ENCODE data around the gene TSC22D1. TPM values are rescaled to one million over a fixed set of nuclear protein-coding genes. Genes with fewer than 3 reads are reported as not detected.

TSC22D1 gene
- total RNA-seq (2021): 72.5 to 88.8 TPM (median 82.2 TPM) in 3 replicates
- Bru-seq, nascent RNA: percentile 91 among the genes with signal in this experiment
- long read RNA-seq, experiment 1, full-length matches to known transcripts: 305 of 369 reads
- long read RNA-seq, experiment 1, partial matches to known transcripts: 3 of 369 reads
- long read RNA-seq, experiment 1, other reads (novel, unspliced or antisense): 61 of 369 reads
- long read RNA-seq, experiment 2, full-length matches to known transcripts: 68 of 98 reads
- long read RNA-seq, experiment 2, partial matches to known transcripts: 1 of 98 reads
- long read RNA-seq, experiment 2, other reads (novel, unspliced or antisense): 29 of 98 reads
- long read RNA-seq, experiment 3, transcript TSC22D1-213 (3 exons, 2,872 nt): minor isoform, 5 of 73 reads
- long read RNA-seq, experiment 3, transcript TSC22D1-201 (3 exons, 3,135 nt): major isoform, 68 of 73 reads
- long read RNA-seq, experiment 3, partial matches to known transcripts: 0 of 73 reads
- long read RNA-seq, experiment 3, other reads (novel, unspliced or antisense): 0 of 73 reads

DNA sequence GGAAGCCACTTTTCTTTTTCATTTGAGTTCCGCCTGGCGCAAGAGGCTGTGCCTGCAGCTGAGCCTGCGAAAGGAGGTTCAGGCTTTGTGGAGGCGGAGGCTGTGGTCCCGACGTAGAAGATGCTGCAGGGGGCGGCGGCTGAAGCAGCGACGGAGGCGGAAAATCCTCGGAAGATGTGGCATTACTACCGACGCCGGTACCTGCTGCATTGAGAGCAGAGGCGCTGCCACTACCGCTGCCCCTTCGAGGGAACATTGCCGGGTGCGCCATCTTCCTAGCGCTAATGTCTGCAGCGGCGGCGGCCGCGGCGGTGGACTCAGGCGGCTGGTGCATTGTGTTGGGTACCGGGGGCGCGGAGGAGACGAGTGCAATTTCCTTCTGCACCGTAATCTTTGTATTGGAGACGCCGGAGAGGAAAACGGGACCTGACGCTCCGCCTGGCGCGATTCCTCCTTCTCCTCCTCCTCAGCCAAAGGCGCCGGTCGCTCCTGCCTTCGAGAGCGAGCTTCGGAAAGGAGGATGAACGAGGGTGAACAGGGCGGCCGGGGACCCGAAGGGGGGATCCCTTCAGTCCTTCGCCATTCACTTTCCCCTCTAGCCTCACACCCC lies at the start of gene TSC22D1:
Gene TSC22D1 (minus strand): TSS at position 590 of the 610 bp plus-strand sequence. CDS start 256 bp downstream, at position 334.
- Mint-ChIP-seq H3K4me3 (peak within 1 kb of the TSS; percentile 92), H3K36me3 (peaks cover 25% of the 10 kb centered on the region), H3K27ac (peak within 1 kb of the TSS; percentile 58), H3K27me3 (ENCODE audit: low read depth) (no peaks in the 10 kb centered on the region), H3K4me1 (peaks cover 58% of the 10 kb centered on the region), H3K9me3 (no peaks in the 10 kb centered on the region)
- ChIA-PET CTCF (interaction anchor here (0.7 to 0.9 kb wide), 3 partner anchors 9 to 92 kb away, joined by 3 to 4 read pairs (median 3); no protein-coding TSS in a partner anchor), POLR2A (interaction anchor here (0.8 to 1.1 kb wide), 2 partner anchors 139 to 141 kb away, joined by 3 to 6 read pairs; no protein-coding TSS in a partner anchor)
- DNase-seq (ENCODE audit: low spot score) (peak; percentile 52), ATAC-seq (no peak)
- TF ChIP-seq NFE2L1 (CRISPR knock-in tag; IDR thresholded peaks at IDR 0.05) (no peak), JUN (CRISPR knock-in tag; IDR thresholded peaks at IDR 0.05) (no peak), RELA (CRISPR knock-in tag; IDR thresholded peaks at IDR 0.05; ENCODE audit: borderline replicate concordance) (no peak), NR1H2 (CRISPR knock-in tag; IDR thresholded peaks at IDR 0.05) (no peak), KAT7 (CRISPR knock-in tag; IDR thresholded peaks at IDR 0.05; ENCODE audit: borderline replicate concordance) (no peak), TCF7 (CRISPR knock-in tag; IDR thresholded peaks at IDR 0.05; ENCODE audit: low read depth) (no peak), SP1 (CRISPR knock-in tag; conservative IDR thresholded peaks at IDR 0.05) (peak; percentile 46; the same call in 1 of the 2 replicates), ZNF121 (CRISPR knock-in tag; IDR thresholded peaks at IDR 0.05) (no peak), MYBL2 (CRISPR knock-in tag; IDR thresholded peaks at IDR 0.05) (no peak), EMX1 (CRISPR knock-in tag; IDR thresholded peaks at IDR 0.05) (no peak), ELF4 (CRISPR knock-in tag; IDR thresholded peaks at IDR 0.05; ENCODE audit: low read depth) (no peak)
- TF ChIP-seq, protein P1, sequence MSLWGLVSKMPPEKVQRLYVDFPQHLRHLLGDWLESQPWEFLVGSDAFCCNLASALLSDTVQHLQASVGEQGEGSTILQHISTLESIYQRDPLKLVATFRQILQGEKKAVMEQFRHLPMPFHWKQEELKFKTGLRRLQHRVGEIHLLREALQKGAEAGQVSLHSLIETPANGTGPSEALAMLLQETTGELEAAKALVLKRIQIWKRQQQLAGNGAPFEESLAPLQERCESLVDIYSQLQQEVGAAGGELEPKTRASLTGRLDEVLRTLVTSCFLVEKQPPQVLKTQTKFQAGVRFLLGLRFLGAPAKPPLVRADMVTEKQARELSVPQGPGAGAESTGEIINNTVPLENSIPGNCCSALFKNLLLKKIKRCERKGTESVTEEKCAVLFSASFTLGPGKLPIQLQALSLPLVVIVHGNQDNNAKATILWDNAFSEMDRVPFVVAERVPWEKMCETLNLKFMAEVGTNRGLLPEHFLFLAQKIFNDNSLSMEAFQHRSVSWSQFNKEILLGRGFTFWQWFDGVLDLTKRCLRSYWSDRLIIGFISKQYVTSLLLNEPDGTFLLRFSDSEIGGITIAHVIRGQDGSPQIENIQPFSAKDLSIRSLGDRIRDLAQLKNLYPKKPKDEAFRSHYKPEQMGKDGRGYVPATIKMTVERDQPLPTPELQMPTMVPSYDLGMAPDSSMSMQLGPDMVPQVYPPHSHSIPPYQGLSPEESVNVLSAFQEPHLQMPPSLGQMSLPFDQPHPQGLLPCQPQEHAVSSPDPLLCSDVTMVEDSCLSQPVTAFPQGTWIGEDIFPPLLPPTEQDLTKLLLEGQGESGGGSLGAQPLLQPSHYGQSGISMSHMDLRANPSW (CRISPR knock-in tag; conservative IDR thresholded peaks at IDR 0.05; ENCODE audit: low read depth): no peak
- TF ChIP-seq, protein P2, sequence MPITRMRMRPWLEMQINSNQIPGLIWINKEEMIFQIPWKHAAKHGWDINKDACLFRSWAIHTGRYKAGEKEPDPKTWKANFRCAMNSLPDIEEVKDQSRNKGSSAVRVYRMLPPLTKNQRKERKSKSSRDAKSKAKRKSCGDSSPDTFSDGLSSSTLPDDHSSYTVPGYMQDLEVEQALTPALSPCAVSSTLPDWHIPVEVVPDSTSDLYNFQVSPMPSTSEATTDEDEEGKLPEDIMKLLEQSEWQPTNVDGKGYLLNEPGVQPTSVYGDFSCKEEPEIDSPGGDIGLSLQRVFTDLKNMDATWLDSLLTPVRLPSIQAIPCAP (CRISPR knock-in tag; IDR thresholded peaks at IDR 0.05): 0 out of 2 replicates have a peak, but pooled peaks have one; percentile 28
- TF ChIP-seq, protein P3, sequence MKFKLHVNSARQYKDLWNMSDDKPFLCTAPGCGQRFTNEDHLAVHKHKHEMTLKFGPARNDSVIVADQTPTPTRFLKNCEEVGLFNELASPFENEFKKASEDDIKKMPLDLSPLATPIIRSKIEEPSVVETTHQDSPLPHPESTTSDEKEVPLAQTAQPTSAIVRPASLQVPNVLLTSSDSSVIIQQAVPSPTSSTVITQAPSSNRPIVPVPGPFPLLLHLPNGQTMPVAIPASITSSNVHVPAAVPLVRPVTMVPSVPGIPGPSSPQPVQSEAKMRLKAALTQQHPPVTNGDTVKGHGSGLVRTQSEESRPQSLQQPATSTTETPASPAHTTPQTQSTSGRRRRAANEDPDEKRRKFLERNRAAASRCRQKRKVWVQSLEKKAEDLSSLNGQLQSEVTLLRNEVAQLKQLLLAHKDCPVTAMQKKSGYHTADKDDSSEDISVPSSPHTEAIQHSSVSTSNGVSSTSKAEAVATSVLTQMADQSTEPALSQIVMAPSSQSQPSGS (CRISPR knock-in tag; IDR thresholded peaks at IDR 0.05; ENCODE audit: borderline replicate concordance, low read depth): no peak
- TF ChIP-seq, protein P4, sequence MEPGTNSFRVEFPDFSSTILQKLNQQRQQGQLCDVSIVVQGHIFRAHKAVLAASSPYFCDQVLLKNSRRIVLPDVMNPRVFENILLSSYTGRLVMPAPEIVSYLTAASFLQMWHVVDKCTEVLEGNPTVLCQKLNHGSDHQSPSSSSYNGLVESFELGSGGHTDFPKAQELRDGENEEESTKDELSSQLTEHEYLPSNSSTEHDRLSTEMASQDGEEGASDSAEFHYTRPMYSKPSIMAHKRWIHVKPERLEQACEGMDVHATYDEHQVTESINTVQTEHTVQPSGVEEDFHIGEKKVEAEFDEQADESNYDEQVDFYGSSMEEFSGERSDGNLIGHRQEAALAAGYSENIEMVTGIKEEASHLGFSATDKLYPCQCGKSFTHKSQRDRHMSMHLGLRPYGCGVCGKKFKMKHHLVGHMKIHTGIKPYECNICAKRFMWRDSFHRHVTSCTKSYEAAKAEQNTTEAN (CRISPR knock-in tag; IDR thresholded peaks at IDR 0.05): peak; percentile 76; the same call in 1 of the 2 replicates
- TF ChIP-seq, protein P5, sequence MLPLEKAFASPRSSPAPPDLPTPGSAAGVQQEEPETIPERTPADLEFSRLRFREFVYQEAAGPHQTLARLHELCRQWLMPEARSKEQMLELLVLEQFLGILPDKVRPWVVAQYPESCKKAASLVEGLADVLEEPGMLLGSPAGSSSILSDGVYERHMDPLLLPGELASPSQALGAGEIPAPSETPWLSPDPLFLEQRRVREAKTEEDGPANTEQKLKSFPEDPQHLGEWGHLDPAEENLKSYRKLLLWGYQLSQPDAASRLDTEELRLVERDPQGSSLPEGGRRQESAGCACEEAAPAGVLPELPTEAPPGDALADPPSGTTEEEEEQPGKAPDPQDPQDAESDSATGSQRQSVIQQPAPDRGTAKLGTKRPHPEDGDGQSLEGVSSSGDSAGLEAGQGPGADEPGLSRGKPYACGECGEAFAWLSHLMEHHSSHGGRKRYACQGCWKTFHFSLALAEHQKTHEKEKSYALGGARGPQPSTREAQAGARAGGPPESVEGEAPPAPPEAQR (CRISPR knock-in tag; IDR thresholded peaks at IDR 0.05): no peak
- TF ChIP-seq, protein P6, sequence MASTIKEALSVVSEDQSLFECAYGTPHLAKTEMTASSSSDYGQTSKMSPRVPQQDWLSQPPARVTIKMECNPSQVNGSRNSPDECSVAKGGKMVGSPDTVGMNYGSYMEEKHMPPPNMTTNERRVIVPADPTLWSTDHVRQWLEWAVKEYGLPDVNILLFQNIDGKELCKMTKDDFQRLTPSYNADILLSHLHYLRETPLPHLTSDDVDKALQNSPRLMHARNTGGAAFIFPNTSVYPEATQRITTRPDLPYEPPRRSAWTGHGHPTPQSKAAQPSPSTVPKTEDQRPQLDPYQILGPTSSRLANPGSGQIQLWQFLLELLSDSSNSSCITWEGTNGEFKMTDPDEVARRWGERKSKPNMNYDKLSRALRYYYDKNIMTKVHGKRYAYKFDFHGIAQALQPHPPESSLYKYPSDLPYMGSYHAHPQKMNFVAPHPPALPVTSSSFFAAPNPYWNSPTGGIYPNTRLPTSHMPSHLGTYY (CRISPR knock-in tag; IDR thresholded peaks at IDR 0.05): no peak
- TF ChIP-seq, protein P7, sequence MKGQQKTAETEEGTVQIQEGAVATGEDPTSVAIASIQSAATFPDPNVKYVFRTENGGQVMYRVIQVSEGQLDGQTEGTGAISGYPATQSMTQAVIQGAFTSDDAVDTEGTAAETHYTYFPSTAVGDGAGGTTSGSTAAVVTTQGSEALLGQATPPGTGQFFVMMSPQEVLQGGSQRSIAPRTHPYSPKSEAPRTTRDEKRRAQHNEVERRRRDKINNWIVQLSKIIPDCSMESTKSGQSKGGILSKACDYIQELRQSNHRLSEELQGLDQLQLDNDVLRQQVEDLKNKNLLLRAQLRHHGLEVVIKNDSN (CRISPR knock-in tag; IDR thresholded peaks at IDR 0.05): no peak; the same call in 1 of the 2 replicates
- TF ChIP-seq, protein P8, sequence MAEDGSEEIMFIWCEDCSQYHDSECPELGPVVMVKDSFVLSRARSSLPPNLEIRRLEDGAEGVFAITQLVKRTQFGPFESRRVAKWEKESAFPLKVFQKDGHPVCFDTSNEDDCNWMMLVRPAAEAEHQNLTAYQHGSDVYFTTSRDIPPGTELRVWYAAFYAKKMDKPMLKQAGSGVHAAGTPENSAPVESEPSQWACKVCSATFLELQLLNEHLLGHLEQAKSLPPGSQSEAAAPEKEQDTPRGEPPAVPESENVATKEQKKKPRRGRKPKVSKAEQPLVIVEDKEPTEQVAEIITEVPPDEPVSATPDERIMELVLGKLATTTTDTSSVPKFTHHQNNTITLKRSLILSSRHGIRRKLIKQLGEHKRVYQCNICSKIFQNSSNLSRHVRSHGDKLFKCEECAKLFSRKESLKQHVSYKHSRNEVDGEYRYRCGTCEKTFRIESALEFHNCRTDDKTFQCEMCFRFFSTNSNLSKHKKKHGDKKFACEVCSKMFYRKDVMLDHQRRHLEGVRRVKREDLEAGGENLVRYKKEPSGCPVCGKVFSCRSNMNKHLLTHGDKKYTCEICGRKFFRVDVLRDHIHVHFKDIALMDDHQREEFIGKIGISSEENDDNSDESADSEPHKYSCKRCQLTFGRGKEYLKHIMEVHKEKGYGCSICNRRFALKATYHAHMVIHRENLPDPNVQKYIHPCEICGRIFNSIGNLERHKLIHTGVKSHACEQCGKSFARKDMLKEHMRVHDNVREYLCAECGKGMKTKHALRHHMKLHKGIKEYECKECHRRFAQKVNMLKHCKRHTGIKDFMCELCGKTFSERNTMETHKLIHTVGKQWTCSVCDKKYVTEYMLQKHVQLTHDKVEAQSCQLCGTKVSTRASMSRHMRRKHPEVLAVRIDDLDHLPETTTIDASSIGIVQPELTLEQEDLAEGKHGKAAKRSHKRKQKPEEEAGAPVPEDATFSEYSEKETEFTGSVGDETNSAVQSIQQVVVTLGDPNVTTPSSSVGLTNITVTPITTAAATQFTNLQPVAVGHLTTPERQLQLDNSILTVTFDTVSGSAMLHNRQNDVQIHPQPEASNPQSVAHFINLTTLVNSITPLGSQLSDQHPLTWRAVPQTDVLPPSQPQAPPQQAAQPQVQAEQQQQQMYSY (CRISPR knock-in tag; IDR thresholded peaks at IDR 0.05): no peak

Measured in WTC11 (cell line).